Astrocyte (in vitro differentiated cells and primary cell): Measurements from ENCODE around the gene NELFA. TPM values are rescaled to one million over a fixed set of nuclear protein-coding genes. Genes with fewer than 3 reads are reported as not detected.

Experiments used
- DNase-seq: peaks from one replicate; pipeline ENCODE4 v3.0.0-alpha.2; 2010; ENCODE audit warnings: low read depth
- FAIRE-seq: peaks from 2 replicates; lab custom pipeline; 2011; peaks lifted over from hg19 to GRCh38; lab: Jason Lieb, UNC
- H2AFZ ChIP-seq: 2 replicates; pipeline ENCODE4 v1.6.0; 2012; ENCODE audit warnings: low read depth, low read length, inconsistent platforms
- H3K27ac ChIP-seq: 2 replicates; pipeline ENCODE4 v1.5.1; 2011; ENCODE audit warnings: low read depth, low read length, inconsistent platforms
- H3K27me3 ChIP-seq: 2 replicates; pipeline ENCODE4 v1.6.0; 2011; ENCODE audit warnings: low read length, inconsistent platforms; ENCODE audit not compliant: insufficient read depth
- H3K36me3 ChIP-seq: 2 replicates; pipeline ENCODE4 v1.5.1; 2011; ENCODE audit warnings: low read length, inconsistent platforms; ENCODE audit not compliant: insufficient read depth
- H3K4me1 ChIP-seq: 2 replicates; pipeline ENCODE4 v1.5.1; 2011; ENCODE audit warnings: low read length, inconsistent platforms; ENCODE audit not compliant: insufficient read depth
- H3K4me2 ChIP-seq: 2 replicates; pipeline ENCODE4 v1.6.0; 2012; ENCODE audit warnings: low read length, inconsistent platforms
- H3K4me3 ChIP-seq: 2 replicates; pipeline ENCODE4 v1.5.1; 2011; ENCODE audit warnings: low read depth, mild to moderate bottlenecking, low read length, inconsistent platforms; ENCODE audit not compliant: insufficient read depth
- H3K79me2 ChIP-seq: 2 replicates; pipeline ENCODE4 v1.6.0; 2012; ENCODE audit warnings: mild to moderate bottlenecking, low read length, inconsistent platforms; ENCODE audit not compliant: insufficient read depth
- H3K9ac ChIP-seq: 2 replicates; pipeline ENCODE4 v1.6.0; 2012; ENCODE audit warnings: mild to moderate bottlenecking, low read length, inconsistent platforms
- H3K9me3 ChIP-seq: 2 replicates; pipeline ENCODE4 v1.5.1; 2012; ENCODE audit warnings: low read depth, mild to moderate bottlenecking, low read length, inconsistent platforms; ENCODE audit not compliant: insufficient read depth
- H4K20me1 ChIP-seq: 2 replicates; pipeline ENCODE4 v1.6.0; 2012; ENCODE audit warnings: low read length, inconsistent platforms; ENCODE audit not compliant: insufficient read depth
- H3K27ac Mint-ChIP-seq: one replicate; pipeline ENCODE4 v1.8.0; 2021; ENCODE audit warnings: mild to moderate bottlenecking, mixed read lengths; ENCODE audit not compliant: unreplicated experiment
- H3K27me3 Mint-ChIP-seq: one replicate; pipeline ENCODE4 v1.8.0; 2021; ENCODE audit warnings: low read depth, mixed read lengths; ENCODE audit not compliant: unreplicated experiment
- H3K36me3 Mint-ChIP-seq: one replicate; pipeline ENCODE4 v1.8.0; 2021; ENCODE audit warnings: low read depth, mixed read lengths; ENCODE audit not compliant: unreplicated experiment
- H3K4me1 Mint-ChIP-seq: one replicate; pipeline ENCODE4 v1.8.0; 2021; ENCODE audit warnings: low read depth, mixed read lengths; ENCODE audit not compliant: unreplicated experiment
- H3K4me3 Mint-ChIP-seq: one replicate; pipeline ENCODE4 v1.8.0; 2021; ENCODE audit warnings: mild to moderate bottlenecking, moderate library complexity, mixed read lengths; ENCODE audit not compliant: unreplicated experiment
- H3K9me3 Mint-ChIP-seq: one replicate; pipeline ENCODE4 v1.8.0; 2021; ENCODE audit warnings: mild to moderate bottlenecking, mixed read lengths; ENCODE audit not compliant: unreplicated experiment
- EZH2 ChIP-seq: IDR thresholded peaks from 2 replicates; pipeline ENCODE4 v1.6.1; 2012; ENCODE audit warnings: mild to moderate bottlenecking, low read length, inconsistent platforms; ENCODE audit not compliant: insufficient read depth
- total RNA-seq: library from RNA; stranded (reverse); gene quantifications from 2 replicates; pipeline ENCODE4 v1.2.1, GENCODE V29; 2021
- TF ChIP-seq, protein P1 (sequence below): IDR thresholded peaks from 2 replicates; pipeline ENCODE4 v1.5.1; 2011; ENCODE audit warnings: low read depth, mild to moderate bottlenecking, inconsistent platforms, low read length, moderate library complexity; ENCODE audit not compliant: insufficient read depth

NELFA gene
- total RNA-seq, 1 donor from 2014 or later, result 24.5 TPM

DNA sequence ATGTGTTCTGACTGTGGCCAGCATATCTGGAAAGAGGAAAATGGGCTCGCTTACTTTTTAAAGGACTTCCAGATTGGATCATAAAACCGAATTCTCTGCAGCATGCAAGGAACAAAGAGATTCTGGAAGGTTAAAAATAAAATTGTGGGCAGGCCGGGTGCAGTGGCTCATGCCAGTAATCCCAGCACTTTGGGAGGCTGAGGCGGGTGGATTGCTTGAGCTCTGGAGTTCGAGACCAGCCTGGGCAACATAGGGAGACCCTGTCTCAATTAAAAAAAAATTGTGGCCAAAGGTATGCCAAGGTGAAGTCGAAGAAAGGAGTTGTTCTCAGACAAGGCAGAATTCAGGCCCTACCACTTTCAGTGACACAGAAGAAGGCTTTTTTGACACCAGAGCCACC lies 37.8 kb downstream of the NELFA start:
- peaks cover 3% of the 10 kb centered on the region for H3K4me1 Mint-ChIP-seq
- Histone ChIP-seq H3K4me3 (no peak overlapping the region), H3K27ac (no peak overlapping the region), H3K4me2 (no peak overlapping the region), H3K27me3 (no peaks in the 10 kb centered on the region), H3K4me1 (no peaks in the 10 kb centered on the region), H3K36me3 (peaks cover 13% of the 10 kb centered on the region), H3K79me2 (peaks cover 11% of the 10 kb centered on the region), H3K9ac (no peak overlapping the region), H4K20me1 (peaks cover 12% of the 10 kb centered on the region), H2AFZ (no peak overlapping the region), H3K9me3 (no peaks in the 10 kb centered on the region)
- no peaks in the 10 kb centered on the region for H3K27me3 Mint-ChIP-seq
- H3K4me3 Mint-ChIP-seq, result no peak overlapping the region
- no peaks in the 10 kb centered on the region for H3K9me3 Mint-ChIP-seq
- DNase-seq (no peak), FAIRE-seq (no peak)
- no peak overlapping the region for H3K27ac Mint-ChIP-seq
- H3K36me3 Mint-ChIP-seq, result peaks cover 6% of the 10 kb centered on the region
- no peak for TF ChIP-seq EZH2
- TF ChIP-seq, protein P1, sequence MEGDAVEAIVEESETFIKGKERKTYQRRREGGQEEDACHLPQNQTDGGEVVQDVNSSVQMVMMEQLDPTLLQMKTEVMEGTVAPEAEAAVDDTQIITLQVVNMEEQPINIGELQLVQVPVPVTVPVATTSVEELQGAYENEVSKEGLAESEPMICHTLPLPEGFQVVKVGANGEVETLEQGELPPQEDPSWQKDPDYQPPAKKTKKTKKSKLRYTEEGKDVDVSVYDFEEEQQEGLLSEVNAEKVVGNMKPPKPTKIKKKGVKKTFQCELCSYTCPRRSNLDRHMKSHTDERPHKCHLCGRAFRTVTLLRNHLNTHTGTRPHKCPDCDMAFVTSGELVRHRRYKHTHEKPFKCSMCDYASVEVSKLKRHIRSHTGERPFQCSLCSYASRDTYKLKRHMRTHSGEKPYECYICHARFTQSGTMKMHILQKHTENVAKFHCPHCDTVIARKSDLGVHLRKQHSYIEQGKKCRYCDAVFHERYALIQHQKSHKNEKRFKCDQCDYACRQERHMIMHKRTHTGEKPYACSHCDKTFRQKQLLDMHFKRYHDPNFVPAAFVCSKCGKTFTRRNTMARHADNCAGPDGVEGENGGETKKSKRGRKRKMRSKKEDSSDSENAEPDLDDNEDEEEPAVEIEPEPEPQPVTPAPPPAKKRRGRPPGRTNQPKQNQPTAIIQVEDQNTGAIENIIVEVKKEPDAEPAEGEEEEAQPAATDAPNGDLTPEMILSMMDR, result no peak

DNA sequence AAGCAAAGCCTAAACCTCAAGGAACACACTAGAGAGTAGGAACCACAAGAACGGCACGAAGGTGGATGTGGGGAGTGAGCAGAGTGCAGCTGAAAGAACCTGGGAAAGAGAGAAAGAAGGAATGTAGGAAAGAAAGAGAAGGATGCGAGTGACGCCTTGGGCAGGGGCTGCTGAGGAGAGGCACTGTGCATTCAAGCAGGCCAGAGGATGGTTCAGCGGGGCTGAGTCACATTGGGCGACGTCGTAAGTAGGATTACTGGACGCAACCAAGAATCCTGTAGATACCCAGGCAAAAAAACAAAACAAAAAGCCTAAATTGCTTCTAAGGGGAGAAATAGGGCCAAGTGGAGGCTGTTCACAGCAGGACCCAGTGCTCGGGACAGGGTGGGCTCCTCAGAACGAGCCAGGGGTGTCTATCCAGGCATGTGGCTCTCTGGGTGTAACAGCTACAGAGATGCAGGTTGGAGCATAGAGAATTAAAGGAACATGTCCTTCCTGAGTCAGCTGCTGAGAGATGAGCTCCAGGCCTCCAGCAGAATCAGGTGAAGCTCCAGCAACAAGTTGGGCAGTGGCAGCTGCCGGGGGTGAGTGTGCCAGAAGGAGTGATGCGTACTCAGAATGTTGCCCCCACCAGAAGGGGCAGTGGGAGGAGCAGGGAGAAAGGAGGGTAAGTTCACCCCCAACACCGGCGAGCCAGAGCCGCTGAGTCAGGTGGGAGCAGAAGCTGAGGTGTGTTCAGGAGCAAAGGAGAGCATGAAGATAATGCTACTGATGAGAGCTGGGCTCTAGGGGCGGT lies 38.6 kb downstream of the NELFA start:
- peaks cover 3% of the 10 kb centered on the region for H3K4me1 Mint-ChIP-seq

More for the DNA sequence above, 38.6 kb downstream of the NELFA start:
- H3K27me3 Mint-ChIP-seq, result no peaks in the 10 kb centered on the region
- Histone ChIP-seq H3K36me3 (peaks cover 15% of the 10 kb centered on the region), H2AFZ (no peak overlapping the region), H3K9me3 (no peaks in the 10 kb centered on the region), H3K9ac (no peak overlapping the region), H3K27ac (no peak overlapping the region), H3K79me2 (peaks cover 11% of the 10 kb centered on the region), H4K20me1 (peaks cover 12% of the 10 kb centered on the region), H3K4me2 (no peak overlapping the region), H3K4me3 (no peak overlapping the region), H3K4me1 (no peaks in the 10 kb centered on the region), H3K27me3 (no peaks in the 10 kb centered on the region)
- H3K4me3 Mint-ChIP-seq, result no peak overlapping the region
- H3K9me3 Mint-ChIP-seq, result peaks cover 4% of the 10 kb centered on the region
- no peak for DNase-seq
- TF ChIP-seq EZH2, result no peak
- TF ChIP-seq, protein P1, result no peak
- H3K36me3 Mint-ChIP-seq, result peaks cover 5% of the 10 kb centered on the region
- no peak overlapping the region for H3K27ac Mint-ChIP-seq
- FAIRE-seq, result no peak
